ENCODE data around the gene KIF13A.
"Not testable (repeated sequence)": the region's sequence is repeated elsewhere in the genome, so short reads cannot be mapped to it uniquely, and the experiment has no call there.

KIF13A gene

GRCh38 chr6:17968876-17969275 lies 18.6 kb downstream of the KIF13A start:
- DNase-seq (ENCODE audit: low spot score) = no peak

GRCh38 chr6:17967668-17968518 lies 19.5 kb downstream of the KIF13A start:
- DNase-seq (ENCODE audit: low spot score) = no peak

GRCh38 chr6:17966451-17966850 lies 21.0 kb downstream of the KIF13A start:
- DNase-seq (ENCODE audit: low spot score) = no peak

- no peak for DNase-seq (ENCODE audit: low spot score)
Measured at GRCh38 chr6:17965397-17965796, 22.0 kb downstream of the KIF13A start.

- DNase-seq (ENCODE audit: low spot score) = no peak
Measured at GRCh38 chr6:17964633-17965032, 22.8 kb downstream of the KIF13A start.

GRCh38 chr6:17962436-17963031 lies 24.9 kb downstream of the KIF13A start:
- DNase-seq (ENCODE audit: low spot score) = no peak

- DNase-seq (ENCODE audit: low spot score) = no peak
Measured at GRCh38 chr6:17959302-17959701, 28.1 kb downstream of the KIF13A start.

GRCh38 chr6:17957904-17958620 lies 29.4 kb downstream of the KIF13A start:
- DNase-seq (ENCODE audit: low spot score) = no peak

GRCh38 chr6:17957498-17957897 lies 29.9 kb downstream of the KIF13A start:
- DNase-seq (ENCODE audit: low spot score) = no peak

GRCh38 chr6:17957086-17957485 lies 30.3 kb downstream of the KIF13A start:
- DNase-seq (ENCODE audit: low spot score) = no peak

GRCh38 chr6:17950095-17950494 lies 37.3 kb downstream of the KIF13A start:
- DNase-seq (ENCODE audit: low spot score) = no peak

- DNase-seq (ENCODE audit: low spot score) = no peak
Measured at GRCh38 chr6:17949168-17949567, 38.3 kb downstream of the KIF13A start.

- no peak for DNase-seq (ENCODE audit: low spot score)
Measured at GRCh38 chr6:17948725-17949124, 38.7 kb downstream of the KIF13A start.

- DNase-seq (ENCODE audit: low spot score) = not testable (repeated sequence)
Measured at GRCh38 chr6:17947574-17947973, 39.9 kb downstream of the KIF13A start.

- DNase-seq (ENCODE audit: low spot score) = no peak
Measured at GRCh38 chr6:17945575-17945974, 41.9 kb downstream of the KIF13A start.

- DNase-seq (ENCODE audit: low spot score) = no peak
Measured at GRCh38 chr6:17945111-17945510, 42.3 kb downstream of the KIF13A start.

GRCh38 chr6:17941318-17941717 lies 46.1 kb downstream of the KIF13A start:
- no peak for DNase-seq (ENCODE audit: low spot score)

- no peak for DNase-seq (ENCODE audit: low spot score)
Measured at GRCh38 chr6:17940151-17940792, 47.2 kb downstream of the KIF13A start.

GRCh38 chr6:17938901-17939300 lies 48.5 kb downstream of the KIF13A start:
- DNase-seq (ENCODE audit: low spot score) = no peak

GRCh38 chr6:17935188-17936149 lies 52.0 kb downstream of the KIF13A start:
- DNase-seq (ENCODE audit: low spot score) = no peak

- no peak for DNase-seq (ENCODE audit: low spot score)
Measured at GRCh38 chr6:17933716-17934115, 53.7 kb downstream of the KIF13A start.

Measured in CD4-positive, alpha-beta T cell treated with Interleukin-6 at 100 ng/mL for 8 hours (primary cell).